ENCODE results near the gene MAPK1. TPM values are rescaled to one million over a fixed set of nuclear protein-coding genes. Genes with fewer than 3 reads are reported as not detected.
"Not testable (repeated sequence)": the region's sequence is repeated elsewhere in the genome, so short reads cannot be mapped to it uniquely, and the experiment has no call there.

The MAPK1 gene
- total and polyA plus RNA-seq, 8 donors, result 89.8 to 171 (median 104) TPM

GRCh38 chr22:21725956-21726649, 141.3 kb downstream of the MAPK1 start:
- Histone ChIP-seq H3K27ac (no peak overlapping the region), H3K36me3 (no peaks in the 10 kb centered on the region), H3K9me3 (no peaks in the 10 kb centered on the region), H3K4me3 (no peak overlapping the region), H3K27me3 (no peaks in the 10 kb centered on the region), H3K4me1 (no peaks in the 10 kb centered on the region)
- DNase-seq (no peak), ATAC-seq (no peak)
- TF ChIP-seq CTCF (IDR thresholded peaks at IDR 0.05), result no peak
- intact Hi-C loops (cut with DNase I), result no loop called here

GRCh38 chr22:21724496-21724895, 142.9 kb downstream of the MAPK1 start:
- H3K9me3 ChIP-seq; H3K4me3 ChIP-seq; H3K27me3 ChIP-seq; ATAC-seq; DNase-seq; H3K36me3 ChIP-seq; H3K27ac ChIP-seq; intact Hi-C loops (cut with DNase I); H3K4me1 ChIP-seq: not testable (repeated sequence)

GRCh38 chr22:21721195-21721852, 146.1 kb downstream of the MAPK1 start:
- H3K9me3 ChIP-seq; H3K27me3 ChIP-seq; H3K4me1 ChIP-seq; H3K27ac ChIP-seq; H3K36me3 ChIP-seq; ATAC-seq; H3K4me3 ChIP-seq; DNase-seq; intact Hi-C loops (cut with DNase I): not testable (repeated sequence)

GRCh38 chr22:21720191-21720859, 147.1 kb downstream of the MAPK1 start:
- H3K9me3 ChIP-seq; H3K27ac ChIP-seq; ATAC-seq; H3K4me3 ChIP-seq; H3K4me1 ChIP-seq; intact Hi-C loops (cut with DNase I); DNase-seq; H3K27me3 ChIP-seq; H3K36me3 ChIP-seq: not testable (repeated sequence)

- H3K4me3 ChIP-seq, result no peak overlapping the region
- no peaks in the 10 kb centered on the region for H3K36me3 ChIP-seq
- H3K27ac ChIP-seq, result no peak overlapping the region
- intact Hi-C loops (cut with DNase I), result loop anchor here in 1 of 2 donors (10.0 kb wide), 1 partner anchor 216 kb away; no protein-coding TSS in a partner anchor
- no peaks in the 10 kb centered on the region for H3K4me1 ChIP-seq
- H3K27me3 ChIP-seq, result no peaks in the 10 kb centered on the region
- ATAC-seq (no peak), DNase-seq (no peak)
- no peaks in the 10 kb centered on the region for H3K9me3 ChIP-seq
- no peak for TF ChIP-seq CTCF (IDR thresholded peaks at IDR 0.05)
Observed at GRCh38 chr22:21719024-21719423, 148.4 kb downstream of the MAPK1 start.

- no peak for DNase-seq
- no peak for ATAC-seq
- no peak for TF ChIP-seq CTCF (IDR thresholded peaks at IDR 0.05)
- Histone ChIP-seq H3K27me3 (no peaks in the 10 kb centered on the region), H3K36me3 (no peaks in the 10 kb centered on the region), H3K27ac (no peak overlapping the region), H3K9me3 (no peaks in the 10 kb centered on the region), H3K4me1 (peaks cover 0 to 1% of the 10 kb centered on the region in 2 donors), H3K4me3 (no peak overlapping the region)
- intact Hi-C loops (cut with DNase I), result loop anchor here in 1 of 2 donors (10.0 kb wide), 1 partner anchor 216 kb away; no protein-coding TSS in a partner anchor
Observed at GRCh38 chr22:21718499-21718898, 148.9 kb downstream of the MAPK1 start.

- H3K27me3 ChIP-seq, H3K4me3 ChIP-seq, ATAC-seq, DNase-seq, H3K9me3 ChIP-seq, H3K27ac ChIP-seq, H3K36me3 ChIP-seq: not testable (repeated sequence)
- intact Hi-C loops (cut with DNase I), result loop anchor here in 1 of 2 donors (10.0 kb wide), 1 partner anchor 218 kb away; no protein-coding TSS in a partner anchor
- H3K4me1 ChIP-seq, result peaks cover 0 to 10% of the 10 kb centered on the region in 2 donors
Observed at GRCh38 chr22:21716395-21717122, 150.9 kb downstream of the MAPK1 start.

Measured in left lung (tissue), 10 donors.